ENCODE measurements around the gene FAM156B. TPM values are rescaled to one million over a fixed set of nuclear protein-coding genes. Genes with fewer than 3 reads are reported as not detected.
A peak's percentile ranks its signal among the peaks of the same experiment; 100 is the strongest.
"Not testable (repeated sequence)": the region's sequence is repeated elsewhere in the genome, so short reads cannot be mapped to it uniquely, and the experiment has no call there.

The FAM156B gene
- total RNA-seq, 1 donor from 2014 or later = 28.5 TPM

- not testable (repeated sequence) for DNase-seq (ENCODE audit: low spot score)
Observed at GRCh38 chrX:52914704-52915103, 17.6 kb downstream of the FAM156B start.

GRCh38 chrX:52923781-52924241 is 26.7 kb downstream of the FAM156B start:
- DNase-seq (ENCODE audit: low spot score) = no peak

- not testable (repeated sequence) for DNase-seq (ENCODE audit: low spot score)
Observed at GRCh38 chrX:52930214-52930613, 33.1 kb downstream of the FAM156B start.

GRCh38 chrX:52933213-52933612 is 36.1 kb downstream of the FAM156B start:
- no peak for DNase-seq (ENCODE audit: low spot score)

GRCh38 chrX:52933976-52934703 is 37.0 kb downstream of the FAM156B start:
- no peak for DNase-seq (ENCODE audit: low spot score)

GRCh38 chrX:52934704-52935469 is 37.8 kb downstream of the FAM156B start:
- peak; percentile 98 for DNase-seq (ENCODE audit: low spot score)

- not testable (repeated sequence) for DNase-seq (ENCODE audit: low spot score)
Observed at GRCh38 chrX:52935470-52935784, 38.3 kb downstream of the FAM156B start.

GRCh38 chrX:52940704-52941103 is 43.6 kb downstream of the FAM156B start:
- not testable (repeated sequence) for DNase-seq (ENCODE audit: low spot score)

GRCh38 chrX:52941728-52942127 is 44.6 kb downstream of the FAM156B start:
- DNase-seq (ENCODE audit: low spot score) = not testable (repeated sequence)

- not testable (repeated sequence) for DNase-seq (ENCODE audit: low spot score)
Observed at GRCh38 chrX:52945838-52946494, 48.8 kb downstream of the FAM156B start.

- not testable (repeated sequence) for DNase-seq (ENCODE audit: low spot score)
Observed at GRCh38 chrX:52947501-52947900, 50.4 kb downstream of the FAM156B start.

- not testable (repeated sequence) for DNase-seq (ENCODE audit: low spot score)
Observed at GRCh38 chrX:52948265-52948664, 51.1 kb downstream of the FAM156B start.

GRCh38 chrX:52949325-52949724 is 52.2 kb downstream of the FAM156B start:
- not testable (repeated sequence) for DNase-seq (ENCODE audit: low spot score)

GRCh38 chrX:52949884-52950283 is 52.8 kb downstream of the FAM156B start:
- not testable (repeated sequence) for DNase-seq (ENCODE audit: low spot score)

Other genes starting within 250 kb of the FAM156B start
- gene SSX7, start 242.4 kb upstream of the FAM156B start, total RNA-seq = not detected
- gene SSX2, start 190.2 kb upstream of the FAM156B start, total RNA-seq = not detected
- not detected for gene SSX2B, start 146.1 kb upstream of the FAM156B start, total RNA-seq
- gene SPANXN5, start 99.9 kb upstream of the FAM156B start, total RNA-seq = not detected
- gene XAGE5, start 86.0 kb upstream of the FAM156B start, total RNA-seq = not detected
- not detected for gene XAGE3, start 29.2 kb upstream of the FAM156B start, total RNA-seq
- 31.8 TPM for gene FAM156A, start 61.2 kb downstream of the FAM156B start, total RNA-seq
- 1.9 TPM for gene GPR173, start 151.5 kb downstream of the FAM156B start, total RNA-seq
- gene TSPYL2, start 185.0 kb downstream of the FAM156B start, total RNA-seq = 33.8 TPM
- 10.2 TPM for gene KANTR, start 196.8 kb downstream of the FAM156B start, total RNA-seq